Parathyroid adenoma (tissue), 2 donors: ENCODE measurements around the gene SIN3A.

Experiments used
- H2AFZ ChIP-seq: fragments of 300-600 bp; sonication (generic); one replicate; pipeline ENCODE4 v1.7.0; 2017; ENCODE audit warnings: antibody characterized with exemption, mild to moderate bottlenecking
- H3K27ac ChIP-seq: fragments of 300-600 bp; sonication (generic); one replicate; pipeline ENCODE4 v1.7.0; 2017
- H3K27me3 ChIP-seq: fragments of 300-600 bp; sonication (generic); one replicate; pipeline ENCODE4 v1.7.0; 2017; ENCODE audit warnings: low read length; ENCODE audit not compliant: control insufficient read depth, insufficient read depth
- H3K36me3 ChIP-seq: fragments of 300-600 bp; sonication (generic); one replicate; pipeline ENCODE4 v1.7.0; 2017; ENCODE audit warnings: low read length; ENCODE audit not compliant: control insufficient read depth, insufficient read depth
- H3K4me1 ChIP-seq: fragments of 300-600 bp; sonication (generic); one replicate; pipeline ENCODE4 v1.7.0; 2017; ENCODE audit warnings: control low read depth
- H3K4me2 ChIP-seq: fragments of 300-600 bp; sonication (generic); one replicate; pipeline ENCODE4 v1.7.0; 2017; ENCODE audit warnings: low read length
- H3K4me3 ChIP-seq: fragments of 300-600 bp; sonication (generic); one replicate; pipeline ENCODE4 v1.7.0; 2017; ENCODE audit warnings: low read depth, low read length
- H3K79me2 ChIP-seq: fragments of 300-600 bp; sonication (generic); one replicate; pipeline ENCODE4 v1.7.0; 2017; ENCODE audit warnings: control low read depth
- H3K9ac ChIP-seq: fragments of 300-600 bp; sonication (generic); one replicate; pipeline ENCODE4 v1.7.0; 2017; ENCODE audit warnings: mild to moderate bottlenecking
- H3K9me3 ChIP-seq: fragments of 300-600 bp; sonication (generic); one replicate; pipeline ENCODE4 v1.7.0; 2017; ENCODE audit warnings: low read length; ENCODE audit not compliant: control insufficient read depth
- TF ChIP-seq, protein P1 (sequence below): fragments of 300-600 bp; sonication (generic); IDR thresholded peaks from one replicate; pipeline ENCODE4 v1.7.0; 2017; ENCODE audit warnings: antibody characterized with exemption, mild to moderate bottlenecking
- donor health status: primary hyperparathyroidism.

SIN3A gene

DNA sequence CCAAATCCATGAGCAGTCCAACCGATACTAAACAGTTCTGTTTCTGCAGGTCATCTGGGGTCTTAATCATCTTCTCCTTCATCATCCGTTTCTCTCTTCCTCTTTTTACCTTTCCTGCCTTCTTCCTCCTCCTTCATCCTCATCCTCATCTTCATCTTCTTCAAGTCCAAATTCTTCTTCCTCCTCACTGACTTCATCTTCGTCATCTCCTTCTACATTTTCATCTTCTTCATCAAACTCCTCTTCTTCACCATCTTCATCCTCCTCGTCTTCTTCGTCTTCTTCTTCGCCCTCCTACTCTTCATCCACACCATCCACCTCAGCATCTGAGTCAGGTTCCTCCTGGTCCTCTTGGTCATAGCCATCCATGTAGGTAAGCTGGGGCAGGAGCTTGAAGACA, 129.8 kb downstream of the SIN3A start:
- H2AFZ ChIP-seq = no peak overlapping the region
- TF ChIP-seq, protein P1, sequence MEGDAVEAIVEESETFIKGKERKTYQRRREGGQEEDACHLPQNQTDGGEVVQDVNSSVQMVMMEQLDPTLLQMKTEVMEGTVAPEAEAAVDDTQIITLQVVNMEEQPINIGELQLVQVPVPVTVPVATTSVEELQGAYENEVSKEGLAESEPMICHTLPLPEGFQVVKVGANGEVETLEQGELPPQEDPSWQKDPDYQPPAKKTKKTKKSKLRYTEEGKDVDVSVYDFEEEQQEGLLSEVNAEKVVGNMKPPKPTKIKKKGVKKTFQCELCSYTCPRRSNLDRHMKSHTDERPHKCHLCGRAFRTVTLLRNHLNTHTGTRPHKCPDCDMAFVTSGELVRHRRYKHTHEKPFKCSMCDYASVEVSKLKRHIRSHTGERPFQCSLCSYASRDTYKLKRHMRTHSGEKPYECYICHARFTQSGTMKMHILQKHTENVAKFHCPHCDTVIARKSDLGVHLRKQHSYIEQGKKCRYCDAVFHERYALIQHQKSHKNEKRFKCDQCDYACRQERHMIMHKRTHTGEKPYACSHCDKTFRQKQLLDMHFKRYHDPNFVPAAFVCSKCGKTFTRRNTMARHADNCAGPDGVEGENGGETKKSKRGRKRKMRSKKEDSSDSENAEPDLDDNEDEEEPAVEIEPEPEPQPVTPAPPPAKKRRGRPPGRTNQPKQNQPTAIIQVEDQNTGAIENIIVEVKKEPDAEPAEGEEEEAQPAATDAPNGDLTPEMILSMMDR = no peak
- no peaks in the 10 kb centered on the region for H3K27me3 ChIP-seq
- no peak overlapping the region for H3K4me3 ChIP-seq
- no peaks in the 10 kb centered on the region for H3K36me3 ChIP-seq
- H3K4me1 ChIP-seq = no peaks in the 10 kb centered on the region
- H3K4me2 ChIP-seq = no peak overlapping the region
- H3K79me2 ChIP-seq = no peaks in the 10 kb centered on the region
- no peak overlapping the region for H3K27ac ChIP-seq
- no peaks in the 10 kb centered on the region for H3K9me3 ChIP-seq
- H3K9ac ChIP-seq = no peak overlapping the region
